Adrenal gland (tissue), 12 donors: ENCODE results near the gene HPS3. TPM values are rescaled to one million over a fixed set of nuclear protein-coding genes. Genes with fewer than 3 reads are reported as not detected.

Experiments used
- DNase-seq, 7 donors: peaks; one replicate each; pipeline ENCODE4 v3.0.0-alpha.2; 2019 to 2020
- H3K27ac ChIP-seq, 5 donors: fragments of 200-600 bp; sonication (generic) in 4 of 5; 1 replicate in 3 of 5; 2 replicates in 2 of 5; pipeline versions ENCODE4 v1.5.1 to v1.8.0; 2016 to 2020; ENCODE audit warnings: mild to moderate bottlenecking in 1 of 5
- H3K27me3 ChIP-seq: fragments of 200-600 bp; 2 replicates; pipeline ENCODE4 v1.8.0; 2021
- H3K36me3 ChIP-seq, 2 donors: fragments of 200-600 bp; replicated peaks in 1 of 2; 1 replicate in 1 of 2; 2 replicates in 1 of 2; pipeline versions ENCODE4 v1.5.1 to v1.8.0; 2018 to 2022
- H3K4me1 ChIP-seq, 2 donors: fragments of 200-600 bp; replicated peaks in 1 of 2; 1 replicate in 1 of 2; 2 replicates in 1 of 2; pipeline versions ENCODE4 v1.5.1 to v1.8.0; 2018 to 2021
- H3K4me3 ChIP-seq, 4 donors: fragments of 200-600 bp; sonication (generic) in 3 of 4; one replicate each; pipeline ENCODE4 v1.5.1; 2016 to 2018
- H3K9me3 ChIP-seq, 3 donors: fragments of 200-600 bp; sonication (generic) in 1 of 3; replicated peaks in 1 of 3; 1 replicate in 2 of 3; 2 replicates in 1 of 3; pipeline versions ENCODE4 v1.5.1 to v1.8.0; 2016 to 2021
- POLR2A ChIP-seq, 2 donors: fragments of 450-650 bp; IDR thresholded peaks; one replicate each; pipeline ENCODE4 v1.6.1; 2017; ENCODE audit warnings: antibody characterized with exemption in 2 of 2, mild to moderate bottlenecking in 2 of 2, moderate library complexity in 1 of 2
- WGBS, 4 donors: extraction: QIAGEN DNeasy Blood & Tissue Kit in 2 of 4; methylation state at CpG; one replicate each; pipeline versions ENCODE4 v1.1.5 to v1.1.7; 2013 to 2017; 5-methylcytosine and 5-hydroxymethylcytosine counted together
- intact Hi-C, 2 donors: fragments of 100-400 bp; cut with DNase I; formaldehyde crosslinking; loops; one replicate each; pipeline versions ENCODE4 v1.14.1 to v1.15.0; 2022 to 2023
- polyA plus RNA-seq, 3 donors: library from polyadenylated mRNA; stranded (reverse); fragments of 200-250 nt in 2 of 3; fragments of 350-450 nt in 1 of 3; fragmentation: Illumina TruSeq in 1 of 3; extraction: RNeasy Lipid Tissue Mini Kit (QIAGEN cat#74804) in 1 of 3; gene quantifications; one replicate each; pipeline ENCODE4 v1.2.3, GENCODE V29; 2013 to 2014
- total RNA-seq, 9 donors: library from RNA; depleted of rRNA in 4 of 9; stranded (reverse); fragments of >200 nt in 4 of 9; fragments of 120-200 nt in 1 of 9; fragmentation: NEBNext Ultra II Directional in 1 of 9; extraction: Animal tissue kit (Norgen Biotek cat#: 25700) in 1 of 9; gene quantifications; one replicate each; pipeline versions ENCODE4 v1.1.0 to v1.2.4, GENCODE V29; 2013 to 2023
- TF ChIP-seq, protein P1 (sequence below), 6 experiments: fragments of 450-650 bp in 4 of 6; fragments of 200-600 bp in 2 of 6; sonication (generic) in 1 of 6; IDR thresholded peaks; 1 replicate in 5 of 6; 2 replicates in 1 of 6; pipeline versions ENCODE4 v1.5.1 to v1.8.0; 2016 to 2021; ENCODE audit warnings: antibody characterized with exemption in 6 of 6, mild to moderate bottlenecking in 2 of 6, moderate library complexity in 1 of 6
- donor health status: healthy with polysubstance abuse.
- donor health status: Bipolar disorder and iron deficiency.
- donor health status: DM: yes; HTN: yes; CAD: no.
- donor health status: DM: no; HTN: no; CAD: no.
- donor health status: DM: no; HTN: no; CAD: no.
- donor health status: DM: yes; HTN: yes; CAD: no.

HPS3 gene
- total and polyA plus RNA-seq, 12 donors, result 6.7 to 38.2 (median 28.9) TPM

DNA sequence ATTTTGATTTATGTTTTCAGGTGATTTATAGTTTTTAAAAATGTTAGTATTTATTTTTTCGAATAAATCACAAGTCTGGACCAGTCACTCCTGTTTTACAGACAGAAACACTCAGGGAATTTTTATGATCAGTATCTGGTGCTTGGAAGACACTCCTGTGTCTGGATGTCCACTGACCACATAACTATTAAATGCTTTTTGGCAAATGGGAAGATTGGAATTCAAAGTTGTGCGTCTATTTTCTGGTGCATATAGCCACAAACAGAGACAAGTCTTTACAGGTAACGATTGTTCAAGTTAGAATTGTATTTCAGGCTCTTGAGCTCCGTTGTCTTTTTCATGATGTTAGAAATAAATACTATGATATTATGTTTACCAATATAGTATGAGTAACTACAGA, 80.0 kb downstream of the HPS3 start:
- H3K4me1 ChIP-seq, result no peaks in the 10 kb centered on the region
- intact Hi-C loops, result no loop called here
- H3K27ac ChIP-seq, result no peak overlapping the region
- no peaks in the 10 kb centered on the region for H3K36me3 ChIP-seq
- 81 to 96% (median 86%) methylated on average over 4 of the region's 4 CpGs for WGBS, 4 donors
- H3K27me3 ChIP-seq, result no peaks in the 10 kb centered on the region
- no peak overlapping the region for H3K4me3 ChIP-seq
- no peak for DNase-seq
- no peaks in the 10 kb centered on the region for H3K9me3 ChIP-seq
- TF ChIP-seq POLR2A (IDR thresholded peaks at IDR 0.05), result no peak
- TF ChIP-seq, protein P1, sequence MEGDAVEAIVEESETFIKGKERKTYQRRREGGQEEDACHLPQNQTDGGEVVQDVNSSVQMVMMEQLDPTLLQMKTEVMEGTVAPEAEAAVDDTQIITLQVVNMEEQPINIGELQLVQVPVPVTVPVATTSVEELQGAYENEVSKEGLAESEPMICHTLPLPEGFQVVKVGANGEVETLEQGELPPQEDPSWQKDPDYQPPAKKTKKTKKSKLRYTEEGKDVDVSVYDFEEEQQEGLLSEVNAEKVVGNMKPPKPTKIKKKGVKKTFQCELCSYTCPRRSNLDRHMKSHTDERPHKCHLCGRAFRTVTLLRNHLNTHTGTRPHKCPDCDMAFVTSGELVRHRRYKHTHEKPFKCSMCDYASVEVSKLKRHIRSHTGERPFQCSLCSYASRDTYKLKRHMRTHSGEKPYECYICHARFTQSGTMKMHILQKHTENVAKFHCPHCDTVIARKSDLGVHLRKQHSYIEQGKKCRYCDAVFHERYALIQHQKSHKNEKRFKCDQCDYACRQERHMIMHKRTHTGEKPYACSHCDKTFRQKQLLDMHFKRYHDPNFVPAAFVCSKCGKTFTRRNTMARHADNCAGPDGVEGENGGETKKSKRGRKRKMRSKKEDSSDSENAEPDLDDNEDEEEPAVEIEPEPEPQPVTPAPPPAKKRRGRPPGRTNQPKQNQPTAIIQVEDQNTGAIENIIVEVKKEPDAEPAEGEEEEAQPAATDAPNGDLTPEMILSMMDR (IDR thresholded peaks at IDR 0.05), result no peak

DNA sequence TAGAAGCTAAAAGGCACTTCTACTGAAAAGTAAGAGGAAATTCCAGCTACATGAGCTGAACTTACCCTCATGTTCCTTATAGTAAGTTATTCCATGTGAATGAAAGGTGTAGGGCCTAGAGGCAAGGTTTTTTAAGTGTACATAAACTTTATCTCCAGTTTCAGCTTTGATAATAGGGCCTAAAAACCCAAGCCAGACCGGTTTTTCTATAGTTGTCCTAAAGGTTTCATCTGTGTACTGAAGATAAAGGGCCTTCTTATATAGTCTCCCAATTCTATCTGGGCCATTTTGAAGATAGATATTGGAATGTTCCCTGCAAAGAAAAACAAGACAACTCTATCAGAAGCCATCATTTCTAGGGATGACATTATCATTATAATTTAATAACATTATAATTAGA, 82.9 kb downstream of the HPS3 start:
- no peaks in the 10 kb centered on the region for H3K36me3 ChIP-seq
- 89 to 95% (median 93%) methylated on average over 1 of the region's 1 CpG for WGBS, 4 donors
- no peak overlapping the region for H3K4me3 ChIP-seq
- H3K27me3 ChIP-seq, result no peaks in the 10 kb centered on the region
- H3K4me1 ChIP-seq, result peaks cover 0 to 11% of the 10 kb centered on the region in 2 donors
- no peak overlapping the region for H3K27ac ChIP-seq
- intact Hi-C loops, result no loop called here
- no peak for TF ChIP-seq POLR2A (IDR thresholded peaks at IDR 0.05)
- TF ChIP-seq, protein P1 (IDR thresholded peaks at IDR 0.05), result no peak
- no peaks in the 10 kb centered on the region for H3K9me3 ChIP-seq
- DNase-seq, result no peak

DNA sequence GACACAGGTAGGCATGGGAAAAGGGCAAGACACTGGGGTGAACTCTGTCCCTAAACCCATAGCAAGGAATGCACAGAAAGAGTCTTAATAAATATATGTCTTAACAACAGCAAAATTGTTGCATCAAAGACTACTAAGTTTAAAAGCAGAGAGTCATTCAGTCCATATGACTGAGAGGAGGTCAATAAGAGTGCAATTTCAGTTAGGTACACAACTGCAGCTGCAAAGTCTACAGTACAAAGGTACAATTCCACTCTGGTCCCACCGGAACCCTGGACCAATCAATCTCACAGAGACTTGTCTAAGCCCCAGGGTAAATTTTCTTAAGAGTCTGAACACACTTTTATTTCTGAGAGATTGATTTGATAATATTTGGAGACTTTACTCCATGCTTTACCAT, 85.3 kb downstream of the HPS3 start:
- TF ChIP-seq, protein P1 (IDR thresholded peaks at IDR 0.05), result no peak
- no peak for TF ChIP-seq POLR2A (IDR thresholded peaks at IDR 0.05)
- WGBS, 4 donors, result 78 to 89% (median 86%) methylated on average over 1 of the region's 1 CpG
- Histone ChIP-seq H3K4me3 (no peak overlapping the region), H3K36me3 (no peaks in the 10 kb centered on the region), H3K9me3 (no peaks in the 10 kb centered on the region), H3K4me1 (peaks cover 0 to 11% of the 10 kb centered on the region in 2 donors), H3K27me3 (no peaks in the 10 kb centered on the region), H3K27ac (no peak overlapping the region)
- DNase-seq, result no peak
- intact Hi-C loops, result no loop called here

DNA sequence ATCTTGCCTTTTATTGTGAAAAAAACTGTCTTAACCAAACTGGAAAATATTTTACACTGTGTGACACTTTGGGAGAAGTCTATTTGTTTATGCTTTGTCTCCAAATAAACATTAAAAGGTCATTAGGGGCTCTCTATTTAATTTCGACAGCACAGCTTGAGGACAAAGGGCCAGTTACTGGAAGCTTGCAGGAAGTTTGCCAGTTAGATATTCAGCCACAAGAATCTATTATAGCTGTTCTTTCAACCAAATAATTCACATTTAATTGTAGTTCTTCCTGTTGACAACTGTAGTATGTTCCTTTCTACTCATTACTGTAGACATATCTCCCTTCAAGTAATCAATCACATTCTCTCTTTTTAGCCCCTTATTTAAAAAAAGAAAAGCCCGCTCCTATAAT, 86.1 kb downstream of the HPS3 start:
- no peak for TF ChIP-seq POLR2A (IDR thresholded peaks at IDR 0.05)
- TF ChIP-seq, protein P1 (IDR thresholded peaks at IDR 0.05), result no peak
- Histone ChIP-seq H3K27ac (peak overlapping the region in 2 of 5 donors; percentile 23 to 46), H3K9me3 (no peaks in the 10 kb centered on the region), H3K4me3 (no peak overlapping the region), H3K36me3 (no peaks in the 10 kb centered on the region), H3K27me3 (no peaks in the 10 kb centered on the region), H3K4me1 (peaks cover 0 to 11% of the 10 kb centered on the region in 2 donors)
- DNase-seq, result no peak
- intact Hi-C loops, result no loop called here
- WGBS, 4 donors, result 55 to 74% (median 65%) methylated on average over 2 of the region's 2 CpGs
